HG02981 (cell line): ENCODE results near the gene ABCG2.
"Not testable (repeated sequence)": the region's sequence is repeated elsewhere in the genome, so short reads cannot be mapped to it uniquely, and the experiment has no call there.

ENCODE experiments used
- ATAC-seq: cut with Tn5 transposase; IDR thresholded peaks from one replicate; pipeline ENCODE4 v1.9.1; 2021; ENCODE audit warnings: mild to moderate bottlenecking, moderate library complexity; ENCODE audit not compliant: unreplicated experiment

Gene ABCG2

DNA sequence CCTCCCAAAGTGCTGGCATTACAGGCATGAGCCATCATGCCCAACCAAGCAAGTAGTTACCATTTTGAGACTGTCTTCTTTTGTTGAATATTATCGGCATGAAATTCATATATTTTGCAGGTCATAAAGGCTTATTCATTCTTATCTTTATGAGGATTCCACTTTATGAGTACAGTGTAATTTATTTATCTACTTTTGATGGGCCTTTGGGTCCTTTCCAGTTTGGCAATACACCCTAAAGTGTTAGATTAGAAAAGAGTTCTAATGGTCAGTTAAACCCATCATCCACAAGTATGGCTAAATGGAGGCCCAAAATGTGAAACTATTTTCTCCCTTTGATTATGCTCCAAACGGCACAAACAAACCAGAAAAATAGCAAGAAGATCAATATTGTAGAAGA is 10.9 kb upstream of the ABCG2 start:
- no peak for ATAC-seq

DNA sequence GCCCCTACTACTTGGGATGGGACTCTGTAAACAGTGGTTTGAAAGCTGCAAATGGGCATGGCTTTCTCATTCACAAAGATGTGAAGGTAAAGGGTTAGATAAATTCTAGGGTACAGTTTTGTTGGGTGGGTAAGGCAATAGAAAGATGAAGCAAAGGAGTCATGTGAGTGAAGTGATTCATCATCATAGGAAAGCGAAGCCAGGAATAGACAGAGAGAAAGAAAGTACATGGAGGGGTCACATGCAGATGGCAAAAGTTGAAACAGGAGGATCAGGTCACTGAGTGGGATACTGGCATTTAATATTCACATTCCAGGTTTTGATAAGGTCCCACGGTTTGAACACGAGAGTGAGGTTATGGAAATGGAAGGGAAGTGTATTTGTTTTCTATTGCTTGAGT is 8.2 kb upstream of the ABCG2 start:
- ATAC-seq: no peak

DNA sequence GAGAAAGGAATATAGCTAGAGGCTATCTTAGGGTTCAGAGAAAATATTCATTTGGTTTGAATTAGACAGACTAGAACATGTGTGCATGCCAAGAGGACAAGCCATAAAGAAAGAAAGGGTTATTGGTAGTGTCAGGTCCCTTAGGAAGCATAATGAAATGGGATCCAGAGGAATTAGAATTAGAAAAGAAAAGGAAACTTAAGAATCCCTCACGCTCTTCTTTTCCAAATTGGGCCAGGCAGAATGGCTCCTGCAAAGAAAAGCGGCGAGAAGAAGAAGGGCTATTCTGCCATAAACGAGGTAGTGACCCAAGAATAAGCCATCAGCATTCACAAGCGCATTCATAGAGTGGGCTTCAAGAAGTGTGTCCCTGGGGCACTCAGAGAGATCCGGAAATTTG is 4.9 kb upstream of the ABCG2 start:
- ATAC-seq: no peak

DNA sequence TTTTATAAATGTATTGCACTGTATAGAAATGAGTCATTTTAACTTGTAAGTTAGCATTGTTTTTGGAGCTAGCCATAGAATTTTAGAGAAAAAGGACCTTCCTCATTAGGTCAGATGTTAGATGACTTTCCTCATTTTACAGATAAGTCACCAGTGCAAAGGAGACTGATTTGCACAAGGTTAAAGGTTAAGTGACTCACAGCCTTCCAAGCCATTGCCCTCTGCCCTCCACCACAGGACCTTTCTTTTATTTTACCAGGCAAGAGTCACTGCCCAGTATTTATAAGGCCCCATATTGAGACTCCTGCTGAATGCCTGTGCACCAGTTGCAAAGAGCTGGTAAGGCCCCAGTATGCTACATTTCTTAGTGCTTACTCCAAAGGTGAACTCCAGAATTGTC is 4.2 kb upstream of the ABCG2 start:
- no peak for ATAC-seq

DNA sequence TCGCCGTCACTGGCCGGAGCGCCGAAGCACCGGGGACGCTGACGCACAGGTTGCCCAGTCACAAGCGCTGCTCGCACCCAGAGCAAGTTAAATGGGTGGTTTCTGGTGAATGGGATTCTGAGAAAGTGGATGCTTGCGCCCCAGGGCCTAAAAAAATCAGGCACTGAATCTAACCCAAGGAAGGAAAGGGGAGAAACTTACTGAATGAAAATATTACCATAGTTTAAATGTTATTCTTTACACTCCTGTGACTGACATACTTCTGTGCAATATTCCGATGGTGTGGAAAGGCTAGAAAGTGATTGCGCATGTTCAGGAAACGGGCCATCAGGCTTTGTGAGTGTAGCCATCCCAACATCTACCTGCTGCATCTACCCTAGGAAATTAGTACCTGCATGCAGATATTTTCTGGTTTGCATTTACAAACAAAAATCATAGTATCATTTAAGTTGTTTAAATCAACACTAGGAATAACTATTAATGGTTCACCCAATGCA is 838 bp upstream of the ABCG2 start:
- ATAC-seq: peak; percentile 39

DNA sequence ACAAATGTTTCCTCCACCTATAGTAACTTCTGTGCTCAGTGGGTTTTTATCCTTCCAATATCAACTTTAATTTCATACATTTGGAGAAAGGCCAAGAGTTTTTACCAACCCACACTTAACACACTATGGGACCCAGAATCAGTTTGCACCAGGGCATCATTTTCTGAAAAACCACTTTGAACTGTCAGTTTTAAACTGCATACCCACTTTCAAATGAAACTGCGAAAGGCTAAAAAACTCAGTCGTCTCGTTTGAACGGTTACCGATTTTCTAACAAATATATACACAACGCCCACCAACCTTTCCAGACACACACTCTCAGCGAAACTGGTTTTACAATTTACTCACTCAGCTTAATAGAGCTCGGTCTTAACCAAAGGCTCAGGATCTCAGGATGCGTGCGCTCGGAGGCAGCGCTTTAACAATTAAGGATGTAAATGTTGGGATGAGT is 376 bp downstream of the ABCG2 start:
- ATAC-seq: peak; percentile 37

DNA sequence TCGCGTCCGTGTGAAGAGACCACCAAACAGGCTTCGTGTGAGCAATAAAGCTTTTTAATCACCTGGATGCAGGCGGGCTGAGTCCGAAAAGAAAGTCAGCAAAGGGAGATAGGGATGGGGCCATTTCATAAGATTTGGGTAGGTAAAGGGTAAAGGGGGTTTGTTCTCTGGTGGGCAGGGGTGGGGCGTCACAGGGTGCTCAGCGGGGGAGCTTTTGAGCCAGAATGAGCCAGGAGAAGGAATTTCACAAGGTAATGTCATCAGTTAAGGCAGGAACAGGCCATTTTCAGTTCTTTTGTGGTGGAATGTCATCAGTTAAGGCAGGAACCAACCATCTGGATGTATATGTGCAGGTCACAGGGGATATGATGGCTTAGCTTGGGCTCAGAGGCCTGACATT is 6.1 kb downstream of the ABCG2 start:
- ATAC-seq: not testable (repeated sequence)

DNA sequence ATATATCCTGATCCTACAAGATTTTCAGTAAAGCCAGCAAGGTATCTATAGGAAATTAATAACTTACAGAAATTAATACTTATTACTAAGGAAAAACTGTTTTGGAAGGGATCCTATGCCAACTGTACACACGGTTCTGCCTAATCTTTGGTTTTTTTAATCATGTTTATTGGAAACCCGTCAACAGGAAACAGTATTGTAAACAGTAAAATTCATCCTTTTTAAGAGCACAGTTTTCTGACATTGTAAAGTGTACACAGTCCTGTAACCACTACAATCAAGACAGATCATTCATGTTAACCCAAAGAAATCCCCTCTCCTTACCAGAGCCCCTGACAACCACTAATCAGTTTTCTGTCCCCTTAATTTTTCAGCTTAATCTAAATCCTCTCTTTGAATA is 9.9 kb downstream of the ABCG2 start:
- no peak for ATAC-seq

DNA sequence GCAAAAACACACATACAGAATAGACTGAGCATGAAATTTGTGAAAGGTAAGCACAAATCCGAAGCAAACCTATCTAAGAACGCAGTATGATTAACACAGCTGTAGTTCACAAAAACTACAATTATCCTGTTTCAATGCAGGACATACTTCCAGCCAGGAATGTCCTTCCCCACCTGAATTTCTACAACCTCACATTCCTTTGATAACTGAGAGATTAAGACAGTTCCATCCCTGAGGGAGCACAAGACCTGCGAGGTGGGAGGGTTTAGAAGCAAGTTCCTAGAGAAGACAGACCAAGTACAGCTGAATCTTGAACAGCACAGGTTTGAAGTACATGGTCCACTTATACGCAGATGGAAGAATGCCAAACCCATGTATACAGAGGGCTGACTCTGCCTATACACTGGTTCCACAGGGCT is 10.6 kb downstream of the ABCG2 start:
- ATAC-seq: no peak

DNA sequence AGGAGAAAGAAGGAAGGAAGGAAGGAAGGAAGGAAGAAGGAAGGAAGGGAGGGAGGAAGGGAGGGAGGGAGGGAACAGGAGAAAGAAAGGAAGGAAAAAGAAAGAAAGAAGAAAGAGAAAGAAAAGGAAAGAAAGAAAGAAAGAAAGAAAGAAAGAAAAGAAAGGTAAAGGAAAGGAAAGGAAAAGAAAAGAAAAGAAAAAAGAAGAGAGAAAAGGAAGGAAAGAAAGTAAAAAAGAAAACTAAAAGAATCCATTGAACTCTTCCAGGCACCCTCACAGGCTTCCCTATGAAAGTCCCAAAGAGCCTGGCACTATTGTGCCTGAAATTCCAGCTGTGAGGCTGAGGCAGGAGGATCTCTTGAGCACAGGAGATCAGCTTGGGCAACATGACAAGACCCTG is 11.5 kb downstream of the ABCG2 start:
- ATAC-seq: no peak

DNA sequence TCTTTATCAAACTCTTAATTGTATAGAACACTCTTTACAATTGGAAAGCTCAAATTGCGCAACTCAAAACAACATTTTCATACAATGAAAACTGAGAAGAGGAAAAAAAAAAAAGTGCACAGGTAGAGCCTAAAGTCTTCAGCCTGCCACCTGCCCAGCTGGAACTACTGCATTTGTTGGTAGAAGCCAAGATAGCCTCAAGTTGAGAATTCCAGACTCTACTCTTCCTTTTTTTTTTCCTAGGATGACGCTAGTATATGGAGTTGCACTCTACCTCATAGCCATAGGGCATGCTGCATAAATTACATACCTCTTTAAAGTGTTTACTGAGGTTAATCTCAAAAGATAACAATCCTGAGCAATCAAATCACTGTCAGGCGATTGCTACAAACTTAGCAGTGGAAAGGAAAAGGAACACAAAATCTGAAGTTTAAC is 13.6 kb downstream of the ABCG2 start:
- no peak for ATAC-seq

DNA sequence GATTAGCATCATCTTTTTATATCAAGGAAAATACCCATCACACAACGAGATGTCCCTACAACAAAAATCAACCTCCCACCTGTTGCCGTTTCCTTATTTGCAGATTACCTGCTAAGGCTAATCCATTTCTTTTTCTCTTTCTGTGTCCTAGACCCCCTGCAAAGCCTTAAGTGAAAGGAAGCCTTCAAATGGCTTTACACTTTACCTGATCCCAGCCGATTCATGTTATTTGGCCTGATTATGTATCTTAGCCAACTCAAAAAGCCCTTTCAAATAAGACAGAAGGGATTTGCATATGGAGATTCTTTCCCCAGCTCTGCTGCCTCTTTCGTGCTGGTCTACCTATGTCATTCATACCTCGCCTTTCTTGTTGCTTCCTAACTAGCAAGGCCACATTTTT is 14.4 kb downstream of the ABCG2 start:
- ATAC-seq: no peak

DNA sequence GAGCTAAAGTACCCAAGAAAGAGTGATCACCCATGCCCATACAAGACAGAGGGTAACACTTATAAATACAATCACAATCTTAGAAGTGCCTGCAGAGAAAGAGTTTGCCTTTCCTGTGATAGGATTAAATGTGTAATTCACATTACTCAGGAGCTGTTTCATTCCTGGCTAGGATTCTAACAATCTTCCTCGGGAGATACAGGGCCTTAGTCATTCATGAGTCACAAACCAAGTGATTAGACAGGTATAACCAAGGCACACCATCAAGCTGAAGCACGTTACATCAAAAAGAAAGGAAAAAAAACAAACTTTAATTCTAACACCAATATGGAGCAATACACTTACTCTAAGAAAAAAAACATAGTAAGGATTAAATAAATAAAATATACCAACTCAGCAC is 14.9 kb downstream of the ABCG2 start:
- no peak for ATAC-seq

DNA sequence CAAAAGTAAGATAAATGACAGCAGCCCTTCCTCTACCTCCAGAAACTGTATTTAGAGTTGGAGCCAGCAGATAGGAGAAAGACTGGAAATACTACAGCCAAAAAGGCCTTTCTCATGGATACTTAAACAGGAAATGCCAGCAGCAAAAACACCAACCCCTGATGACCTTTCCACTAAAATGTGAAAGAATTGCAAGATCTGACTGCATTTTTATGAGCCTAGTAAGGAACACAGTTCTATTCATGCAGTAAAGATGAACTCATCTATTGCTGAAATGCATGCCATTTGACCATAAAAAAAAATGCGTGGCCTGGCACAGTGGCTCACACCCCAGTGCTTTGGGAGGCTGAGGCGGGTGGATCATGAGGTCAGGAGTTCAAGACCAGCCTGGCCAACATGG is 19.9 kb downstream of the ABCG2 start:
- no peak for ATAC-seq

DNA sequence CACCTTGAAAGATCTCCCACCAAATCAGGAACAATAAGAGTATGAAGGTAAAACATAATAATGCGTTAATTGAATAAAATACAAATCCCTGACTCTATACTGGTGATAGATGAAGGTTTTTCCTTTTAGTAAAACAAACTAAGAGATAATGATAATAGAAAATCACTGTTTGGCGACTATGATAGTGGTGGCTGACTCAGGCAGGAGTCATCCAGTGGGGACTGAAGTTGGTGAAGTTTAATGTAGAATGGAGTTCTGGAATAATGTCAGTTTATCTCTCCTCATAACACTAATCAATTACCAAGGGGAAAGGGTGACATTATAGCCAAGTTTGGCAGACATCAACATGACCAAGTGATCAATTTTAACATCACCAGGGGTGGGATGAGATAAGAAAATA is 21.3 kb downstream of the ABCG2 start:
- ATAC-seq: no peak

DNA sequence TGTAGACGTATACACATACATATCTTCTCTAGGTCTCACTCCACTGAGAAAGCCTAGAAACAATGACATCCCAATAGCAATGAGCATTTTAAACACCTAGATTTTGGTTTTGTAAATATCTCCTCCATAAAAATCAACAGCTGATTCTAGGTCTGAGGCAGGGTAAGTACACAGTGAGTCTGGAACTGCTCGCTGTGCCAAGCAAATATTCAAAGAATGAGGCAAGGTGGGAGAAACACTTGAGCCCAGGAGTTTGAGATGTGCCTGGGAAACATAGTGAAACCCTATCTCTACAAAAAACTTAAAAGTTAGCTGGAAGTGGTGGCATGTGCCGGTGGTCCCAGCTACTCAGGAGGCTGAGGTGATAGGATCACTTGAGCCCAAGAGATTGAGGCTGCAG is 22.2 kb downstream of the ABCG2 start:
- no peak for ATAC-seq

DNA sequence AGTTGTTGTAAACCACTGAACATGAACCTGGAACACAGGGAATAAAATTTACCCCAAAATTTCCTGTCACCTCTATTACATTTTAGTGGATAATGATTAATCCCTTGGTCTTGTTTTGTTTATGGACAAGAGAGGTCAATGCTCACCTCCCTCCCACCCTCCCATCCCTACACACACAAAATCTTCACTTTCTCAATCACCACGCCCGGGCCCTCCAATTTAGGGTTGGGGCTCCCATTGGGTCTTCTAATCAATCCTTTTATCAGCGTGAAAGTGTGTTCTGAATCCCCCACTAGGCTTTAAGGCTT is 23.1 kb downstream of the ABCG2 start:
- ATAC-seq: no peak

DNA sequence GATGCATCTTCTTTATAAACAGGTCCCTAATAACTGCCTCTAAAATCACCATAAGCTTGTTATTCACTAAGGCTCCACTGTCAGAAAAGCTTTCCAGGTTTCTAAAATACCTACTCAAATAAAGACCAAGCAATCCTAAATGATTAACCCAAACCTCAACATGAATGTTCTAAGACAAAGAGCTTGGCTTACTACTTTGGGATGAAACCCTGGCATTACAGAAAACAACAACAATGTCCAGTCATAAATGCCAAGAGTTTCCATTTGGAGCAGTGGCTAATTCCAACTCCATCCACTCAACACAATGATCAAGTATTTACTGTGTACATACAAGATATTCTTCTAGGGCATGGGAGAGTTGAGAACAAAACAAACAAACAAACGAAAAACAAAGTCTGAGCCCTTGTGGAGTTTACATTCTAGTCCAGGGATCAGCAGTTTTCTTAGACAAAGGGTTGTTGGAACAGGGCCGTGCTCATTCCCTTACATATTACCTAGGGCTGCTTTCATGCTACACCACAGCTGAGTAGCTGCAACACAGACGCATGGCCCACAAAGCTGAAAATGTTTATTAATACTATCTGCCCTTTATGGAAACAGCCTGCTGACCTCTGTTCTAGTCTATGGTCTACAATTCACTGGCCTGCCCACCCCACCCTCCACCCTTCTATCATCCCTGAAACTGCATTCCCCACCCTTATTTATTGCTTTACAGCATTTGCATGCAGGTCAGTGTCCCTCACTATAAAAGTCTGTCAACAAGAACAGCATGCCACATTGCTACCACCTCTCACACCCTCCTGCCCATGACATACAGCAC is 23.7 kb downstream of the ABCG2 start:
- ATAC-seq: no peak

DNA sequence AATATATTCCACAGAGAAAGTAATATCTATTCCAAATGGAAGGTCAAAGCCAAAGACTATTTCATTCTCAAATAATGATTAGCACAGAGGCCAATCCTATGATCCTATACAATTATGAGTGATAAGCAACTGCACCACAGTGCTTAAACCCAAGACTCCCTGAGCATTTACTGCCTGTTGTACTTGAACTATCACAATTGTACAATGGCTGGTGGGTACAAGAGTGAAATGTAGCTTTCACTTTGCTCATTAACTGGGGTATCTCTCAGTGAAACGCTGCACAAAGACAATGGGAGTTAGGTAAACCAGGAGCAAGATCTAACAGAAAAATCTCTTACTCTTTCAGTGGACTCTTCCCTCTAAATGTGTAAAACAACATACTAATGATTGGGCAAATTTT is 24.3 kb downstream of the ABCG2 start:
- ATAC-seq: no peak

DNA sequence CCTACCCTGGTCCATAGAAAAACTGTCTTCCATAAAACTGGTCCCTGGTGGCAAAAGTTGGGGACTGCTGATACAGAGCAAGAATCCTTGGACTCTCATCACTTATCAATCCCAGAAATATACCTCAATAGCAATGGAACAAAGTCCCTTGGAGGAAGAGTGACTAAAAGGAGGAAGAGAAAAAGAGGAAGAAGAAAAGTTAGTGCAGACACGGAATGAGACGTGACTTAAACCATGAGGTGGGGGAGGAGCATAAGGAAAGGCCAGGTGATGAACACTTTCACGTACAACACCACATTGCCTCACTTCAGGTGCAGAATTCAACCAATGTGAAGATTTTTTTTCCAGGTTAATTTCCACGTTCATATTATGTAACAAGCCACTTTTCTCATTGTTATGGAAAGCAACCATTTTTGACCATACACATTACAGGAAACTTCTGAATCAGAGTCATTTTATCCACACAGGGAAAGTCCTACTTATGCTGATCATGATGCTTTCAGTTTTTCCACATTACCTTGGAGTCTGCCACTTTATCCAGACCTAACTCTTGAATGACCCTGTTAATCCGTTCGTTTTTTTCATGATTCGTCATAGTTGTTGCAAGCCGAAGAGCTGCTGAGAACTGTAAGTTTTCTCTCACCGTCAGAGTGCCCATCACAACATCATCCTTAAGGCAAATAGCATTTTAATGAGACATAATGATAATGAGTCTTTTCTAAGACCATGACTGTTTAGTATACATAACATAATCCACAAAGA is 27.7 kb downstream of the ABCG2 start:
- no peak for ATAC-seq

DNA sequence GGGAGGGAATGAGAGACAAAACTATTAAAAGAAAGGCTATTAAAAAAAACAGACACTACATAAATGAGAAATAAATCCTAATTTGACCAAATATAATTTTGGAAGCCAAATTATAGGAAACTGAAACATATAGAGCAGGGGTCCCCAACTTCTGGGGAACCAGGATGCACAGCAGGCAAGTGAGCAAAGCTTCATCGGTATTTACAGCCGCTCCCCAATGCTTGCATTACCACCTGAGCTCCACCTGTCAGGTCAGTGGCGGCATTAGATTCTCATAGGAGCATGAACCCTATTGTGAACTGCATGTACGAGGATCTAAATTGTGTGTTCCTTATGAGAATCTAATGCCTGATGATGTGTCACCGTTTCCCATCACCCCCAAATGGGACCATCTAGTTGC is 28.4 kb downstream of the ABCG2 start:
- ATAC-seq: no peak

DNA sequence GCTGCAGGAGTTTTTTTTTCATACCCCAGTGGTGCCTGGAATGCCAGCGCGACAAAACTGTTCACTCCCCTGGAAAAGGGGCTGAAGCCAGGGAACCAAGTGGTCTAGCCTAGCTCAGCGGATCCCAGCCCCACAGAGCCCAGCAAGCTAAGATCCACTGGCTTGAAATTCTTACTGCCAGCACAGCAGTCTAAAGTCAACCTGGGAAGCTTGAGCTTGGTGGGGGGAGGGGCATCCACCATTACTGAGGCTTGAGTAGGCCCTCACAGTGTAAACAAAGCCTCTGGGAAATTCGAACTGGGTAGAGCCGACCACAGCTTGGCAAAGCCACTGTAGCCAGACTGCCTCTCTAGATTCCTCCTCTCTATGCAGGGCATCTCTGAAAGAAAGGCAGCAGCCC is 36.2 kb downstream of the ABCG2 start:
- ATAC-seq: not testable (repeated sequence)
